HG03521 (cell line): Measurements from ENCODE around the gene HSF5.

Experiments
- ATAC-seq: cut with Tn5 transposase; IDR thresholded peaks from one replicate; pipeline ENCODE4 v1.9.1; 2021; ENCODE audit warnings: mild to moderate bottlenecking, moderate library complexity; ENCODE audit not compliant: unreplicated experiment

Gene HSF5

GRCh38 chr17:58388302-58389190, 99.7 kb downstream of the HSF5 start:
- no peak for ATAC-seq

DNA sequence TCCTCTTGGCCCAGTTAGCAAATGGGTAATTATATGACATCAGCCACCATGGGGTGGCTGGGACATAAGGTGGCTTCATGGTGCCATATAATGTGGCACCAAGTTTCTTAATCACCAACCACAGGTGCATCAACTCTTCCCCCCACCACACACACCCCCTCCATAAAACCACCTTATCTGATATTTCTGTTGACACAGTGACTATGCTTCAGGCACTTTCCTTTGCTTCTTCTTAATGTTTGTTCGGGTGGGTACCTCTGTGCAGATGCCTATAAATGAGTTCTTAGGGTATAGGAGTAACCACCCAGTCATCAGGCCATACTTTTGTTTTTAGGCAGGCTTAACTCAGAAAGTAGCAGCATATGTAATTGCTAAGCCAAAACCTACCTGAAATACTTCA, 100.4 kb downstream of the HSF5 start:
- ATAC-seq = no peak

DNA sequence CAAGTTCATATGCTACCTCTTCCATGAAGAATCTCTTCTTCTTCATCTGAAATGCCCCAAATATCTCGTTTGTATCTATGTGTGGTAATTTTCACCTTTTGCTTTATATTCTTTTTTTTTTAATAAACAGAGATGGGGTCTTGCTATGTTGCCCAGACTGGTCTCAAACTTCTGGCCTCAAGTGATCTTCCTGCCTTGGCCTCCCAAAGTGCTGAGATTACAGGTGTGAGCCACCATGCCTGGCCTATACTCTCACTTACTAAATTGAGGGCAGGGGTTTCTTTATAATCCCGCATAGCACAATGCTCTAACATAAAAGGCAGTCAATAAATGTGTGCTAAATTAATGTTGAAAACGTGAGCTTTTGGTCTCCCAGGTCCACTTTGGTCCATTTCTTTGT, 101.5 kb downstream of the HSF5 start:
- ATAC-seq = no peak

GRCh38 chr17:58385359-58385899, 102.8 kb downstream of the HSF5 start:
- no peak for ATAC-seq

DNA sequence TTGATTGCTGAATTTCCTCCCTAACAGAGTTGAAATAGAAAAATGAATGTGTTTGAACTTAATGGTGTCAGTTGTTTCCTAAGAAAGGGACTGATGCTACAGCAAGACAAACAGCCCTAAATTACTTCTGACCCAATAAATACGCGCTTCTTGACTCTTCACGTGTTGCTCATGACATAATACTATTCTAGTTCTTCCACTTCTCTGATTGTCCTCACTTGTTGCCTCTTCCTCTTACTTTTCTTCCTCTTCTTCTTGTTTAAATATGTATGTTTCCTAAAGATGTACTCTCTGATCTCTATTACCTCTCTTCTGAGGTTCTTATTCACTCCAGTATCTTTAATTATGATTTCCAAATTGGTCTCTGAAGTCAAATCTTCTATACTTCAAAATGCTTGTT, 103.3 kb downstream of the HSF5 start:
- ATAC-seq = no peak

DNA sequence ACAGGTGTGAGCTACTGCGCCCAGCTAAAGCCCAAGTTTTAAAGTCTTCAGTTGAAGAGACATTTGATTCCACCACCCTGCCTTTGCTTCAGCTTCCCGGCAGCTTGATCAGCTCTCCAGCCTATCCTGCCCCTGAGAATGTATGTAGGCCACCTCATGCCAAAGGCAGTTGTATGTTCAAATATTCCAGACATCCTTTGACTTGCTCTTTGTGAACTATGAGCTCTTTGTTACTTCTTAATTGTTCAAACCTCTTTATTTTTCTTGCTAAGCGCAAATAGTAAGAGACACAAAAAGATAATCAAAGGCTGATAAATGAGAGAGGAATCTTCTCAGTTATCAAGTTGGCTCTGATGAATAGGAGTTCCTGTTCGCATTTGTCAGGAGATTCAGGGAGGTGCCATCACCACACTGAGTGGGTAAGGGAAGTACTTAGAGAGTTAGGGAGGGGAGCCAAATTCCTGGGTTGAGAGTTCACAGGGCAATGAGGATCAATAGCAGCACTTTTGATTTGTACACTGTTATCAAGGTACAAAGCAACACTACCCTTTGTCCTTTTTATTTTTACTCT, 104.2 kb downstream of the HSF5 start:
- ATAC-seq = no peak

DNA sequence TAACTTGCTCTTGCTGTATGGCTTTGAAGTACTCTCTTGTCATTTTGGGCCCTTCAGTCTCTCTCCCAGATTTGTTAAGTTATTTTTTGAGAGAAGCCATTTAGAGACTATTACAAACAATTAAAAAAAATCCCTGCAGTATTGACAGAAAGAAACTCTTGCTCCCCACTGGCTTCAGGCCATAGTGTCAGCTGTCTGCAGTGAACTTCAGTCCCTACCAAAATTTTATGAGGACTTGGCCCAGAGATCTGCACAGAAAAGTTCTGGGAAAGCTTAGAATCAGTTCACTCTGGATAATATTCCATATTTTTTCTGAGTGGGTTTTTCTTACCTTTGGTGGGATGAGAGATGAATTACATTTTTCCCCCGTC, 105.4 kb downstream of the HSF5 start:
- ATAC-seq = no peak

- ATAC-seq = no peak
Observed at GRCh38 chr17:58382108-58382871, 105.9 kb downstream of the HSF5 start.

DNA sequence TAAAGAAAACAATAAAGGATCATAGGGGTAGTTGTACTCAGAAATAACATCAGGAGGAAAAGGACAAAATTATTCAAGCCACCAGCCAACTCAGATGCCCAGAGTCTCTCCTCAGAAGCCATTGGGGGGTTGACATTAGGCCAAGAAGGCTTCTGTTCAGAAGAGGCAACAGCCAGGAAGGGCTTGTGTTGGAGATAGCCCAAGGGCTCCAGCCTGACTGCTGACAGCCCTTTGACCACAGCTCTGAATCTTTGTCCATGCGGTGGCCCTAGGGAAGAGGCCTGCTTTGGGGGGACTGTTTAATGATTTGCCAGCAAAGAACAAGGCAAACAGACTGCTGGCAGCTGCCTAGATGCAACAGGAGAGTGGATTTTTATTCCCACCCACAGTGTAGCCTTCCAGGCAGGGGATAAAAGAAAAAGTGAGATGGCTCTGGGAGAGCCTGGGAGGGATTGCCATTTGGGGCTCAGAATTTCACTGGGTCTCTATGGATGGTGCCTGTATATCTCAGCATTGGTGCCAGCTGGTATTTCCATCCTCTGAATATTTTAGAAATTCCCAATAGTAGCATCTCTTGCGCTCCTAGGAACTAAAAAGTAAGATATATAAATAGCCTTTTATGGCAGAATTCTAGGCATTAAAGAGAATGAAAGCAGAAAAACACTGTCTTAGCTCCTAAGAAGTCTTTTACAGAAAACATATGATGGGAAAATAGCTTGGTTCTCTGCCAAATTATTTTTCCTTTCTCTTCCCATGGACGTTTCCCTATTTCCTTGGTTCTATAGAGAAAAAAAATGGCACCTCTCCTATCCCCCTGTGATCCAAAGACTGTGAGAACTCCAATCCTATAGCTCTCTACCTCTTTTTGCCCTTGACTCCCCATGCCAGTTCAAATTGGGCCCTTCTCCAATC, 106.8 kb downstream of the HSF5 start:
- ATAC-seq = no peak

DNA sequence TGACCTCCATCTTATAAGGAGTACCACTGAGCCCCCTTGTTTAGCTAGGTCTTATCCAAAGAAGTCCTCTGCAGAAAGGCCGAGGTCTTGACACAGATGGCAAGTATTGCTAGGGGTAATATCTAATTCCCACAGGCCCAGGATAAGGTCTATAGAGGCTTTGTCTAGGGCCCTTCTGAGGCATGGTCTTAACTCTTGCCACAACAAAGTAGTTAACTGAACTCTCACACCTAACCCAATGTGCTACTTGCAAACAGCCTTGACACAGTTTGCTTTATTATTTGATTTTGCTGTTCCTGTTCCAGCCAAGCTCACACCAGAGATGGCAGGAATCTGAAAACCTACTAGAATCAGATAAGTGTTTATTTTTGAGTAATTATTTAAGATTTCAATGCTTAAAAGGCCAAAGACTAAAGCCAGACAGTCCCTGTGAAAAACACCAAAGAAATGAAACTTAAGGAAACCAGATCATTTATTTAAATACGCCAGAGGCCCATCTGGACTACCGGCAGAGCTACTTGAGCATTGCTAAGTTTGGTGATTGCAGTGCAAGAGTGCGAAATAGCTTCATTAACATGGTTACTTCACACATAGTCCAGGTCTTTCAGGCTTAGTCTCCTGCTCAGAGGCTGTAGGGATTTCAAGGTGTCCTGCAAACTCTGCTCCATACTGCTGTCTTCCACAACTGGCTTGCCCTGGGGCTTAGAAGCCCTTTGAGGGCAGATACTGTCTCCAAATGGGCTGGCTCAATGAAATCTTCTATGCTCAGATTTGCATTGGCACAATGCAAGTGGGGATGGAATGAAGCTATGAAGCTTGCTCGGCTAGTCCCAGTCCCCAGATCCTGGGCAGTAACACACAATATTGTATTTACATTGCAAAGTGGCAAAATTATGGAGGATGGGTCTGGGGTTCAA, 107.7 kb downstream of the HSF5 start:
- ATAC-seq = no peak

GRCh38 chr17:58379511-58379824, 108.7 kb downstream of the HSF5 start:
- no peak for ATAC-seq

DNA sequence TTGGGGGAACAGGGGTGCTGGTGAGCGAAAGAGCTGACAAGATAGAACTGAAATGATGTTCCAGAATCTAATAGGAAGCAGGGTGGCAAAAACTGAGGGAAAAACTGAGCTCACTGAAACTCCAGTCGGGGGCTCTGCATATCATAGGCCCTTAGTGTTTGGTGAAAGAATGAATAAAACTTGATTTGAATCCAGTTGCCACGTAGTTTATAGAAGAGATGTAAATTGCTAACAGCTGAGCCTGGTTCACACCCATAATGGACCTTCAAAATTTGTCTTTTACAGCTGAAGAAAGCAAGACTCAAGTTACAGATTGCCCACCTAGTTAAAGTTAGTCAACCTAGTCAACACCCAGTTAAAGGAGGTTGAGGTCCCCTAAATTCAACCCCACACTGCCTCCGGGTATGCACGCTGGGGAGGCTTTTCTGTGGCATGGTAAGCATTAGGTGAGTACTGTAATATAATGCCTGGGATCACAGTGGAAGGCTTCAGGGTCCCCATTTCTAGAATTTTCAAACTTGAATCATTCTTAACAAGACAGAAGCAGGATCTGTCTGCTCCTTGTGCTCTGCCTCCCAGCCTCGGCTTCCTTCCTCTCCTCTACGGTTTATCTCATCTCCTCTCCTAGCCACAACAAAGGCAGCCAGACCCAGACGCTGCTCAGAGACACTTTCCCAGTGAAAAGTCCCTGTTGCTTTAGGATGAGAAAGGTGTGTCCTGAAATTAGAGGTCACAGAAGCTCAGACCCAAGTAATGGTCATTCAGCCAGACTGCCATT, 109.3 kb downstream of the HSF5 start:
- no peak for ATAC-seq

DNA sequence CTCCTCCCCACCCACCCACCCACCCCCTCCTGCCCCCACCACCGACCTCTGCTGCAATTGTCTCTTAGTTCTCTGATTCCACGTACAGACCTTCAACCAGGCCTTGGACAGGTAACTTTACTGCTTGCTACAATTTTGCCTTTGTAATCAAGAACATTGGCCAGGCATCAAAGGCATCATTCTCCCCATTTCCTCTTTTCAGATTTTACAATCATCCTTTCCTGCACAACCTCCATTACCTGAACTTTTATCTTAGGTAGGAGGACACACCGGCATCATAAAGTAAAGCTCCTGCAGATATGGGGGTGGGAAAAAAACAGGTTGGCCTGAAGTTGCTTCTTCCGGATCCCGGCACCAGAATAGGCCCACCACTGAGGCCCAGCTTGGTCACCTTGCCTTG, 110.5 kb downstream of the HSF5 start:
- no peak for ATAC-seq

DNA sequence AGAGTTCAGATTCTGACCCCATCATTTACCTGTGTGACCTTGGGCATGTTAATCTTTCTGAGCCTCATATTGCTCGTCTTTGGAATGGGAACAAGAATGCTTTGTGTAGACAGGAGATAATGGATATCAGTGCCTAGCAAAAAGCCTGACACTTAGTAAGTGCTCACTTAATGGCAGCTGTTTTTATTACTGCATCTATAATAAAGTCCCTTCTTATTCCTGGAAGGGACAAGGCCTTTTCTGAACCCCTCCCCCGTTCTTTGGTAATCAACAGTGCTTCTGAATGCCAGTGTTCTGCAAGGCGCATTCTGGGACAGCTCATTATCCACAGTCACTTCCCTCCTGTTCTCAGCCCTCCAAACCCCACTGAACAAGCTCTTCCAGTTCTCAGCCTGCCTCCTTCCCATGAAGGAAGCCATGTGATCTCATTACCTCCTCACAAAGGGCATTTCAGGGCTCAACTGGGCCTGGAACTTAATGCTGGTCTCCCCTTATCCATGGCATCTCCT, 111.1 kb downstream of the HSF5 start:
- ATAC-seq = no peak

DNA sequence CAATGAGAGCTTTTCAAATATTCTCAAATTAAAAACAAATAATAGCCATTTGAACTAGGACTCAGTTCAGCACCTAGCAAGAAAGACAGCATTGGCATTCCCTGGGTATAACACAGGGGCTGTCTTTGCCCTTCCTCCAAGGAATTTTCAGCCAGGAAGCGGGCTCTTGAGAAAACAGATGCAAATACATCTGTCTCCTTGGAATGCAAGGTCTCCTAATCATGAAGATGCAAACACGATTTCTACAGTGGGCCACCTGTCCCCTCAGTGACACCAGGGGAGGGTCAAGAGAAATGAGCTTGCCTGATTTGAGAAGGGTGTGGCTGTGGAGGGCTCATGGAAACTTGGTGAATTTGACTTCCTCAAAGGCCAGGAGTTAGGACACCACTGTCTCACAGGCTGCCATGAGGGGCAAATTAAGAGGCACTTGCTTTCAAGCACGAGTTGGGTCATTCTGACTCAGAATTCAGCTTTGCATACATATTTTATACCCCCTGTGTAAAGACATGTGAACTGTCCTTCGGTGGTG, 111.7 kb downstream of the HSF5 start:
- no peak for ATAC-seq

- no peak for ATAC-seq
Observed at GRCh38 chr17:58375811-58376210, 112.4 kb downstream of the HSF5 start.

DNA sequence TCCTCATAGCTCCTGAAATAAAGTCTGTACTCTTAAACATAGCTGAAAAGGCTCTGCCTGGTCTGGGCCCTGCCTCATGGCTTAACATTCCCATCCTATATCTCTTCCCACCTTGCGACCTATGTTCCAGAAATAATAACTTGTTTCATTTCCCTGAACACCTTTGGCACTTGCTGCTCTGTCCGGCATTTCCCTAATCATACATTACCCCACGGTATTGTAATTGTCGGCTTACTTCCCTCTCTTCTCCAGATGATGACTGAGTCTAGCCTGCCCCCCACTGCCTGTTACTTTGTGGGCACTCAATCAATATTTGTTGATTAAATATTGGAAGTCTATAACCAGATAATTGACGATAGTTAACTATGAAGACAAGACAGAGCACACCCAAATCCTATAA, 113.0 kb downstream of the HSF5 start:
- ATAC-seq = no peak

DNA sequence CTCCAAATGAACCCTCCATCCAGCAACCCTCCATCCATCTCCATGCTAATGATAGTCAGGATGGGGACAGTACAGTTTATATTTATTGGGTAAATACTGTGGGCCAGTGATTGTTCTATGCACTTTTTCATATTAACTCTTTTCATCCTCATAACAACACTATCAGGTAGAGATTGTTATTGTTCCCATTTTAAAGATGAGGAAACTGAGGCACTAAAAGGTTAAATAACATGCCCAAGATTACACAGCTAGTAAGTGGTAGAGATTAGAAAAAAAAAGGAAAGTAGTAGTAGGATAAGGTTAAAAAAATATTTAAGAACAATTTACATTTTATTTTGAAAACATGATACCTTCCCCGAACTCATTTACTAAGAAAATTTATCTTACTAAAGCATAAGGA, 114.3 kb downstream of the HSF5 start:
- no peak for ATAC-seq

DNA sequence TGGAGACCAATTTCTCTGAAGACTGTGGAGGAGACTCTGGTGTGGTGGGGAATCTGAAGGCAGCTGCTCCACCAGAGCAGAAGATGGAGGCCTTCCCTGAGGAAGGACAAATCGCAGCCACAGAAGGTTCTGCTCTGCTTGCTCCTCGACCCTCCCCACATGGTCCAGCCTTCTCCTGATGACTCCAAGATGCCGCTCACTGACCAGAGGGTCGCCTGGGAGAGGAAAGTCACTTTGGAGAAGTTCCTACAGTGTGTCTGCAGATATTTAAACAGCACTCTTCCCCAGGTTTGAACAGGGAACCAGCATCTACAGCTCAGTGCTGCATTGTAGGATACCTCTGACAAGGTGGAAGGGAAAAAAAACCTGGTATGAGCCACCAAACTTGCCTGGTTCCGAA, 115.2 kb downstream of the HSF5 start:
- no peak for ATAC-seq
